ENCODE results near the gene SPTSSA.

Gene SPTSSA

DNA sequence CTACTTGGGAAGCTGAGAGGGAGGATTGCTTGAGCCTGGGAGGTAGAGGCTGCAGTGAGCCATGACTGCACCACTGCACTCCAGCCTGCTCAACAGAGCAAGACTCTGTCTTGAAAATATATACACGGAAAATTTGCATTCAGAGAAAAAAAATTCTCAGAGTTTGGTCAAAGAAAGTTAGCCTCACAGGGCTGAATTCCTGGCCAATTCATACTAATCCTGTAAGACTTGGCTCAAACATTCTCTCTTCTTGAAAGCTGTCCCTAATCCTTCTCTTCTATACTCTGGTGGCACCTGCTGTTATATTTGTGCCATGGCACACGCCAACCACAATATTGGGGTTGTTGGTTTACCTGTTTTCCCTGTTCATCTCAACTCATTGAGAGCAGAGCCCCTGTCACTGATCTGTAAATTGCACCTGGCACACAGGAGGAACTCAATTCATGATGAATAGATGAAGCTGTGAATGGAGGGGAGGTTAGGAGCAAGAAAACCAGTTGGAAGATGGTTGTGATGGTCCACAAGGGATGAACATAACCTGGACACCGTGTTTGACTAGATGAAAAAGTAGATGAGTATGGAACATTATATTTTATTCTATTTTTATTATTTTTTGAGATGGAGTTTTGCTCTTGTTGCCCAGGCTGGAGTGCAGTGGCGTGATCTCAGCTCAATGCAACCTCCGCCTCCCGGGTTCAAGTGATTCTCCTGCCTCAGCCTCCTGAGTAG is 36.8 kb upstream of the SPTSSA start:
- TF ChIP-seq, protein P1, sequence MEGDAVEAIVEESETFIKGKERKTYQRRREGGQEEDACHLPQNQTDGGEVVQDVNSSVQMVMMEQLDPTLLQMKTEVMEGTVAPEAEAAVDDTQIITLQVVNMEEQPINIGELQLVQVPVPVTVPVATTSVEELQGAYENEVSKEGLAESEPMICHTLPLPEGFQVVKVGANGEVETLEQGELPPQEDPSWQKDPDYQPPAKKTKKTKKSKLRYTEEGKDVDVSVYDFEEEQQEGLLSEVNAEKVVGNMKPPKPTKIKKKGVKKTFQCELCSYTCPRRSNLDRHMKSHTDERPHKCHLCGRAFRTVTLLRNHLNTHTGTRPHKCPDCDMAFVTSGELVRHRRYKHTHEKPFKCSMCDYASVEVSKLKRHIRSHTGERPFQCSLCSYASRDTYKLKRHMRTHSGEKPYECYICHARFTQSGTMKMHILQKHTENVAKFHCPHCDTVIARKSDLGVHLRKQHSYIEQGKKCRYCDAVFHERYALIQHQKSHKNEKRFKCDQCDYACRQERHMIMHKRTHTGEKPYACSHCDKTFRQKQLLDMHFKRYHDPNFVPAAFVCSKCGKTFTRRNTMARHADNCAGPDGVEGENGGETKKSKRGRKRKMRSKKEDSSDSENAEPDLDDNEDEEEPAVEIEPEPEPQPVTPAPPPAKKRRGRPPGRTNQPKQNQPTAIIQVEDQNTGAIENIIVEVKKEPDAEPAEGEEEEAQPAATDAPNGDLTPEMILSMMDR (IDR thresholded peaks at IDR 0.05; ENCODE audit: low read depth, low read length) = peak; percentile 16
- DNase-seq (ENCODE audit: extremely low read depth, low read depth) = no peak

DNA sequence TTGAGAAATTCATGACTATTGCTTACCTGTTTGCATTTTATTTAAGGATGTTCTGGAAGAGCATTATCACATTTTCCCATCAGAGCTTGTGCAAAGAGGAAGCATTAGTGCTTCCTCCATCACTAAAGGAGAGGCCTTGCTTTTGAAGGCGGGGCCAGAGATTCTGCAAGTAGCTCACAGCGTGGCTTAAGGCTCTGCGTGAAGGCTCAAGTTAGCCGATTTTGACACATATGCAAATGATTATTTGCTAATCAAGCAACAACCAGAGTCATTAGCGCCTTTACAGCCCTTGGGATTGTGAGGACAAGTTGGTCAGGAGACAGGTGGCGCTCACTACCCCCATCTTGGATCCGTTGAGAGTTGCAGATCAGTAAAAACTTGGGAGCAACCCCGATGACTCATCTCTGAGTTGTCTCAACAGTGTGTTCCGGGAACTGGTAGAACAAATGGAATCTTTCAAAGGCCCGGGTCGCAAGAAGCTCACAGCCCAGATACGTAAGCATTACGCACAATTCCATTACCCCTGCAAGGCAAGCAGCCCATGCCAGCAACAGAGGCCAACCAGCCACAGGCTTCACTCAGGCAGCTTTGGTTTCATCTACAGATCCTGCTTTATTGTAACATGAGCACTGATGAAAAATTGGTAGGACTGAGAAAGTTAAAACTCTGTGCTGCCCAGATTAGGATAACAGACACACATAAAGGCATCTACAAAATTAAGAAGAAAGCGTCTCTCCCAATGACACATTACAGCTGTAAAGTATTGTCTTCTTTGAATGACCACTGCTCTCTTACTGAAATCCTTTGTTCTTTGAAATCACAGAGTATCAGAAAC is 34.9 kb upstream of the SPTSSA start:
- TF ChIP-seq, protein P1 (IDR thresholded peaks at IDR 0.05; ENCODE audit: low read depth, low read length) = peak; percentile 42
- peak; percentile 96 for DNase-seq (ENCODE audit: extremely low read depth, low read depth)

DNA sequence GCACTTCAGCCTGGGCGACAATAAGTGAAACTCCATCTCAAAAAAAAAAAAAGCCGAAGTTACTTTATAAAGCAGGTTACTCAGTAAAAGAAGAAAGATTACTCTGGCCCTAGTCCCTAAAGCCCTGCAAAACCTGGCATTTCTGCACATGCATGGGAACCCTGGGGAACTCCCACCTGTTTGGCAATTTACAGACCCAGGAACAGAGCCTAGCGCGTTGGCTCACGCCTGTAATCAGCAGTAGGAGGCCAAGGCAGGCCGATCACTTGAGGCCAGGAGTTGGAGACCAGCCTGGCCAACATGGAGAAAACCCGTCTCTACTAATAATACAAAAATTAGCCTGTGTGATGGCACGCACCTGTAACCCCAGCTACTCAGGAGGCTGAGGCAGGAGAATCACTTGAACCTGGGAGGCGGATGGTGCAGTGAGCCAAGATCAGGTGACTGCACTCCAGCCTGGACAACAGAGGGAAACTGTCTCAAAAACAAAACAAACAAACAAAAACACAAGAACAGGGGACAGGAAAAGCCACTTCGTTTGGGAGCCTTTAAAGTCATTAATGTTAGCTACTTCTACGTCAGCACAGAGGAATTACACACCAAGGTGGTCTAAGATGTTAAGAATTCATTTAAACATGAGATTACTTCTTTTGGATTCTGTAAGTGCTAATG is 34.1 kb upstream of the SPTSSA start:
- TF ChIP-seq, protein P1 (IDR thresholded peaks at IDR 0.05; ENCODE audit: low read depth, low read length) = no peak
- DNase-seq (ENCODE audit: extremely low read depth, low read depth) = no peak

DNA sequence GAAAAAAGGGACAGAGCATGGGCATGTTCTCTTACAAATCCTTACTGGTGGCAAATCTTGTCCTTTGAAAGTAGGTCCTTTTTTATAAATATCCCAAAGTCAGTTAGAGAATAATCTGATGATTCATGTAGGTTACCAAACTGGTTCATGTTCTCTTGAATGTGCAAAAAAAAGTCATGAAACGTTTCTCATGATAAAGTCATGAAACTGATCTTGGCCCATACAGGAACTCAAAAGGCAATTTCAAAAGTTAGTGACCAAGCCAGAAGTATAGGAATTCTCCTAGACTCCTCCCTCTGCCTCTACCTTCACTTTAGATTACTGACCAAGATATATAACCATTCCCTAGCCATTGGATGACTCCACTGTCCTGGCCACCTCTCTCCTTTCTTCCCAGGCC is 27.3 kb upstream of the SPTSSA start:
- TF ChIP-seq, protein P1 (IDR thresholded peaks at IDR 0.05; ENCODE audit: low read depth, low read length) = no peak
- no peak for DNase-seq (ENCODE audit: extremely low read depth, low read depth)

DNA sequence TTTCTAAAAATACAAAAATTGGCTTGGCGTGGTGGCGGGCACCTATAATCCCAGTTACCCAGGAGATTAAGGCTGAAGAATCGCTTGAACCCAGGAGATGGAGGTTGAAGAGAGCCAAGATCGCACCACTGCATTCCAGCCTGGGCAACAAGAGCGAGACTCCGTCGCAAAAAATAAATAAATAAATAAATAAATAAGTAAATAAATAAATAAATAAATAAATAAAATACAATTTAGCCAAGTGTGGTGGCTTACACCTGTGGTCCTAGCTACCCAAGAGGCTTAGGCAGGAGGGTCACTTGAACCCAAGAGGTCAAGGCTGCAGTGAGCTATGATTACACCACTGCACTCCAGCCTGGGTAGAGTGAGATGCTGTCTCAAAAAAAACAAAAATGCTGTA is 26.5 kb upstream of the SPTSSA start:
- TF ChIP-seq, protein P1 (IDR thresholded peaks at IDR 0.05; ENCODE audit: low read depth, low read length) = no peak
- no peak for DNase-seq (ENCODE audit: extremely low read depth, low read depth)

DNA sequence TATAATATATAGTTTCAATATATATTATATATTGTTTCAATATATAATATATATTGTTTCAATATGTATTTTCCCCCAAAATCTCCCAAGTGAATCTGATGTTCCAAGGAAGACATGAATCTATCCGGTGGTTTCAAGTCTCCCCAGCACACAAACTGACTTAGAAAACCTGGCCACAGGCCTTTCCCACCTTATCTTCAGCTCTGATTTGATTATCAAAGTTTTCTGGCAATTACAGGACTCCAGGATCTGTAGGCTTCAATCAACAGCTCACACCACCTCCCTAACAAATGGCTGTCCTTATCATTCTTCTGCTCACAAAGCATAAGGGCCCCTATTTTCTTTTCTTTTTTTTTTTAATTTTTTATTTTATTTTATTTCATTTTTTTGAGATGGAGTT is 22.7 kb upstream of the SPTSSA start:
- TF ChIP-seq, protein P1 (IDR thresholded peaks at IDR 0.05; ENCODE audit: low read depth, low read length) = no peak
- no peak for DNase-seq (ENCODE audit: extremely low read depth, low read depth)

DNA sequence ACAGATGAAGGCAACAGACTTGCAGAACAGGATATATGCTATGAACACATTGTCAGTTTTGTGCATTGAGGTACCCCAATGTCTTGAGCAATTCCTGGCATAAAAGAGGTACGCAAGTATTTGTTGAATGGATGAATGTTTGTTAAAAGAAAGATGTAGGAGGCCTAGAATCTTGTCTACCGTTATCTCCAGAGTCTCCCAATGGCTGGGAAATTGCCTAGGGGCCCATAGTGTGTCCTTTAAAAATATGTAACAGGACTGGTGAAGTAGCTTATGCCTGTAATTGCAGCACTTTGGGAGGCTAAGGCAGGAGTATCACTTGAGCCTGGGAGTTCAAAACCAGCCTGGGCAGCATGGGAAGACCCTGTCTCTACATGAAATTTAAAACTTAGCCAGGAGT is 20.4 kb upstream of the SPTSSA start:
- TF ChIP-seq, protein P1 (IDR thresholded peaks at IDR 0.05; ENCODE audit: low read depth, low read length) = no peak
- no peak for DNase-seq (ENCODE audit: extremely low read depth, low read depth)

Data from AG09319 (cell line).